Gastroesophageal sphincter (tissue), 3 donors: ENCODE measurements around the gene CADM1.

Experiments
- EP300 ChIP-seq: sonication (generic); formaldehyde crosslinking; IDR thresholded peaks from one replicate; pipeline ENCODE4 v1.6.1; 2017; ENCODE audit warnings: antibody characterized with exemption, mild to moderate bottlenecking
- POLR2A ChIP-seq, 2 donors: fragments of 450-650 bp; IDR thresholded peaks; one replicate each; pipeline ENCODE4 v1.6.1; 2017; ENCODE audit warnings: antibody characterized with exemption in 2 of 2, mild to moderate bottlenecking in 2 of 2, moderate library complexity in 1 of 2
- POLR2AphosphoS5 ChIP-seq: sonication (generic); formaldehyde crosslinking; IDR thresholded peaks from one replicate; pipeline ENCODE4 v1.6.1; 2017; ENCODE audit warnings: antibody characterized with exemption
- TF ChIP-seq, protein P1 (sequence below), 4 experiments: fragments of 200-600 bp in 2 of 4; fragments of 450-650 bp in 2 of 4; sonication (generic) in 1 of 4; IDR thresholded peaks; one replicate each; pipeline ENCODE4 v1.5.1; 2017 to 2019; ENCODE audit warnings: antibody characterized with exemption in 4 of 4, mild to moderate bottlenecking in 2 of 4, moderate library complexity in 2 of 4

DNA sequence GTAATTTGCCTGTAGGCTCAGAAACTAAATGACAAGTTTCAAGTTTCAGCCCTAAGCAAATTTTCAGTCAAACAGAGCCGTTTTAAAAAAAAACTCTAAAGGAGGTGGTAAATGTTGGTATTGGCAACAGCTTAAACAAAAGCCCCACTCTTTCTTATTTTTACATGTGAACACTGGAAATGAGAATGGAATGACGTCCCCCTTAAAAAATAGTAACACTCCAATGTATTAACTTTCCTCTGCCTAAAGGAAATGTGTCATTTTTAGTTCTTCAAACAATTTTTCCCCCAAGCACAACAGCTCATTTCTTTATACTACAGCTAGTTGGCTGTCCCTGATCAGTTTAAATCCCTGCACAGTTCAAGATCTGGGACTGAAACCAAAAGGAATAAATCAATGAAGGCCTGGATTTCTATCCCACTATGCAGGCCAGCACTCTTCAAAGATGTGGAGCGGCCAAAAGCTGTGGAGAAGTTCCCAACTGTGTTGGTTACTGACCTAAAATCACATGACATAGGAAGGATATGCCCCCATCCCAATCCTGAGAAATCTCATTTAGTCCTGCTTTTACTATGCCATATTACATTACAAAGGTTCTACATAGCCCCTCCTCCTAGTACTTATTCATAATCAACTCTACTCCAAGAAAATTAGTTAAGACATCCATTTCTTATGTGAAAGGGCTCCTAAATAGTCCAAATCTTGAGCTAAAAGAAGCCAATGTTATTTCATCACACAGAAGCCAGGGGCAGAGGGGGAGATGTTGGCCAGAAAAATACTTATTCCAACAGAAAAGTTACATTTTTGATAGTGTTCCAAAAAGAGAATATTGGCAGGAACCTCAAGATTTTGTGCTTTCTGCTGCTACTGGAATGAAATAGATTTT, 95.9 kb downstream of the CADM1 start:
- TF ChIP-seq POLR2AphosphoS5 = no peak
- no peak for TF ChIP-seq POLR2A (IDR thresholded peaks at IDR 0.05)
- TF ChIP-seq, protein P1, sequence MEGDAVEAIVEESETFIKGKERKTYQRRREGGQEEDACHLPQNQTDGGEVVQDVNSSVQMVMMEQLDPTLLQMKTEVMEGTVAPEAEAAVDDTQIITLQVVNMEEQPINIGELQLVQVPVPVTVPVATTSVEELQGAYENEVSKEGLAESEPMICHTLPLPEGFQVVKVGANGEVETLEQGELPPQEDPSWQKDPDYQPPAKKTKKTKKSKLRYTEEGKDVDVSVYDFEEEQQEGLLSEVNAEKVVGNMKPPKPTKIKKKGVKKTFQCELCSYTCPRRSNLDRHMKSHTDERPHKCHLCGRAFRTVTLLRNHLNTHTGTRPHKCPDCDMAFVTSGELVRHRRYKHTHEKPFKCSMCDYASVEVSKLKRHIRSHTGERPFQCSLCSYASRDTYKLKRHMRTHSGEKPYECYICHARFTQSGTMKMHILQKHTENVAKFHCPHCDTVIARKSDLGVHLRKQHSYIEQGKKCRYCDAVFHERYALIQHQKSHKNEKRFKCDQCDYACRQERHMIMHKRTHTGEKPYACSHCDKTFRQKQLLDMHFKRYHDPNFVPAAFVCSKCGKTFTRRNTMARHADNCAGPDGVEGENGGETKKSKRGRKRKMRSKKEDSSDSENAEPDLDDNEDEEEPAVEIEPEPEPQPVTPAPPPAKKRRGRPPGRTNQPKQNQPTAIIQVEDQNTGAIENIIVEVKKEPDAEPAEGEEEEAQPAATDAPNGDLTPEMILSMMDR (IDR thresholded peaks at IDR 0.05) = no peak
- TF ChIP-seq EP300 = no peak
